ENCODE results near the gene CRIP2. TPM values are rescaled to one million over a fixed set of nuclear protein-coding genes. Genes with fewer than 3 reads are reported as not detected.

The CRIP2 gene
- total and polyA plus RNA-seq, 9 of the 15 experiments (the other 6 are each of a cell fraction or from before 2014, with no cell fraction given), result 0.18 to 2.0 (median 0.69) TPM; not detected in 1

DNA sequence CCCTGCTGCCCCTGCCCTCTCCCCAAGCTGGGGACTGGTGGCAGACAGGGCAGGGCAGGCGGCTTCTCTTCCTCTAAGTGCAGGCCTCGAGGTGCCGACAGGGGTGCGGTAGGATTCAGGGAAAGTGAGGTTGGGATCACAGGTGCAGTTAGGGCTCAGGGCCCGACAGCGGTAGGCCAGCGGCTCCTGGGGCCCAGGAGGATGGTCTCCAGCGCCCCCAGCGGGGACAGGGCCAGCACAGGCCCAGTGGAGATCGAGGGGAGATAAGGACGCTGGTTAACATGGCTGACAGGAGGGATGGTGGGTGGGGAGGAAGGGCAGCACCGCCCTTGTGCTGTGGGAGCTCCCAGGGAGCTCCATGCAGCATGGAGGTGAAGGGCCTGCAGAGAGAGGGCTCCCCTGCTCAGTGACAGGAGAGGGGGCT is 11.1 kb downstream of the CRIP2 start (continued):
- TF ChIP-seq XRCC5 (IDR thresholded peaks at IDR 0.05; ENCODE audit: low read depth, low read length) (0 out of 2 replicates have a peak, but pooled peaks have one; percentile 34), RAD21 (CRISPR knock-in tag; conservative IDR thresholded peaks at IDR 0.05 in 1 of 2, IDR thresholded peaks at IDR 0.05 in 1 of 2) (peak in 1 of 2 experiments; percentile 52; a peak in 2 of 4 replicates)
- TF ChIP-seq, protein P1, sequence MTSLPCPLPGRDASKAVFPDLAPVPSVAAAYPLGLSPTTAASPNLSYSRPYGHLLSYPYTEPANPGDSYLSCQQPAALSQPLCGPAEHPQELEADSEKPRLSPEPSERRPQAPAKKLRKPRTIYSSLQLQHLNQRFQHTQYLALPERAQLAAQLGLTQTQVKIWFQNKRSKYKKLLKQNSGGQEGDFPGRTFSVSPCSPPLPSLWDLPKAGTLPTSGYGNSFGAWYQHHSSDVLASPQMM (CRISPR knock-in tag; IDR thresholded peaks at IDR 0.05), result no peak

DNA sequence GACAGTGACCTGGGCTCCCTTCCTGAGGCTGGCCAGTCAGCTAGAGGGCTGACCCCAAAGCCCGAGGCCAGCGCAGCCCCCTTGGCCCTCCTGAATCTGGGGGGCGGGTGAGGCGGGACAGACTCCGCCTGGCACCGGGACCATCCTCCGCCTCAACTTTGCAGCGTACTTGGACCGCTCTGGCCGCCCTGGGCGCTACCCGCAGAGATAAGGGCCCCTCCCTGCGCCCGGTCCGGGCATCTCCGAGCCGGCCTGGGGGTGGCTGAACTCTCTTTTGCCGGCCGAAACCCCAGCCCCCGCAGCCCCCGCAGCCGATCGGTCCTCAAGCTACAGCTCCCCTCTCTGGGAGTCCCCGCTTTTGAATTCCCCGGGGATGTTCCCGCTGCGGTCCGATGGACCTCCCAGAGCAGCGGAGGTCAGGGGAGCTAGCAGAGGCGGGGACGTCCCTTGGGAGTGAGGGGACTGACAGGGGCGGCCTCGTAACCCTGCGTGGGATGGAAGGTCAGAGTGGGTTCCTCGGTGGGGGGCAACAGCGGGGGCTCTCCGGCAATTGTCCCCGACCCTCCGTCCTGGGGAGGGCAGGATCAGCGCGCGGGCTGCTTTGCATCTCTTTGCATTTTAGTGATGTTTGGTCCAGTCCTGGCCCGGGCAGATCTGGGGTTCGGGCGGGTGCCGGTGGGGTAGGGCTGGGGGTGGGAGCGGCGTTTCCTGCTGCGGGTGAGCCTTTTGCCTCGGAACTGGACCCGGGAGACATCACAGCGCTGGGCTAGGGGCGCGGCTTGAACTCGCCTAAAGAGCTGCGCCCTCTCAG is 11.7 kb downstream of the CRIP2 start, which contains the start of gene CRIP1:
CRIP1 (plus strand) TSS at position 724 of the 811 bp plus-strand sequence. CDS start 374 bp downstream, outside the sequence.
- CTCF ChIA-PET (ENCODE audit: low intra/inter-chr PET ratio), result no interaction called here
- intact Hi-C loops (cut with micrococcal nuclease) (loop anchor here (5.0 kb wide), 1 partner anchor 39 kb away; no protein-coding TSS in a partner anchor), in situ Hi-C loops (cut with MboI) (loop anchor here (5.0 kb wide), 1 partner anchor 114 kb away; no protein-coding TSS in a partner anchor)
- Histone ChIP-seq H4K20me1 (replicated peaks; ENCODE audit: control insufficient read depth, insufficient read depth, low read length) (no peaks in the 10 kb centered on the region), H3K4me2 (ENCODE audit: insufficient read depth, low read length) (no peak within 1 kb of the TSS), H3K9me3 (replicated peaks; ENCODE audit: control insufficient read depth, insufficient read depth, low read depth, low read length) (no peaks in the 10 kb centered on the region), H3K27ac (ENCODE audit: extremely low read depth, low read depth, low read length) (no peak within 1 kb of the TSS), H2AFZ (ENCODE audit: low read depth, low read length) (peak within 1 kb of the TSS; percentile 55; the same call in 1 of the 2 replicates), H3K4me3 (no peak within 1 kb of the TSS), H3K36me3 (ENCODE audit: control insufficient read depth, insufficient read depth, low read length) (no peaks in the 10 kb centered on the region), H3K4me1 (replicated peaks in 1 of 2; ENCODE audit: control insufficient read depth in 2 of 2, insufficient read depth in 2 of 2, low read length in 2 of 2) (peaks cover 12 to 91% of the 10 kb centered on the region in 2 experiments), H3K79me2 (ENCODE audit: control insufficient read depth, insufficient read depth, low read length) (no peaks in the 10 kb centered on the region), H3K27me3 (ENCODE audit: control insufficient read depth in 2 of 2, insufficient read depth in 2 of 2, low read length in 2 of 2) (no peaks in the 10 kb centered on the region), H3K9ac (ENCODE audit: insufficient read depth in 1 of 2, low read depth in 2 of 2, low read length in 2 of 2) (peak within 1 kb of the TSS in 1 of 2 experiments; percentile 83; a peak in 2 of 4 replicates), H3K9me1 (ENCODE audit: control insufficient read depth, insufficient read depth, low read length) (no peaks in the 10 kb centered on the region)
- FAIRE-seq (no peak), ATAC-seq (no peak), DNase-seq (ENCODE audit: extremely low read depth in 1 of 4, low spot score in 3 of 4) (no peak)
- POLR2A ChIA-PET, result interaction anchor here (1.0 kb wide), 1 partner anchor 89 kb away, joined by 3 read pairs; no protein-coding TSS in a partner anchor
- BruUV-seq (replicated peaks), result no TSS peak
- TF ChIP-seq, protein P2, sequence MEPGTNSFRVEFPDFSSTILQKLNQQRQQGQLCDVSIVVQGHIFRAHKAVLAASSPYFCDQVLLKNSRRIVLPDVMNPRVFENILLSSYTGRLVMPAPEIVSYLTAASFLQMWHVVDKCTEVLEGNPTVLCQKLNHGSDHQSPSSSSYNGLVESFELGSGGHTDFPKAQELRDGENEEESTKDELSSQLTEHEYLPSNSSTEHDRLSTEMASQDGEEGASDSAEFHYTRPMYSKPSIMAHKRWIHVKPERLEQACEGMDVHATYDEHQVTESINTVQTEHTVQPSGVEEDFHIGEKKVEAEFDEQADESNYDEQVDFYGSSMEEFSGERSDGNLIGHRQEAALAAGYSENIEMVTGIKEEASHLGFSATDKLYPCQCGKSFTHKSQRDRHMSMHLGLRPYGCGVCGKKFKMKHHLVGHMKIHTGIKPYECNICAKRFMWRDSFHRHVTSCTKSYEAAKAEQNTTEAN (CRISPR knock-in tag; IDR thresholded peaks at IDR 0.05), result no peak
- TF ChIP-seq SMAD3 (CRISPR knock-in tag; conservative IDR thresholded peaks at IDR 0.05), result no peak
- 0 out of 2 replicates have a peak, but pooled peaks have one; percentile 9 for TF ChIP-seq RBFOX2 (IDR thresholded peaks at IDR 0.05; ENCODE audit: low read depth, low read length)
- 0 out of 2 replicates have a peak, but pooled peaks have one; percentile 2 for TF ChIP-seq POLR2G (IDR thresholded peaks at IDR 0.05; ENCODE audit: low read depth, low read length)
- WGBS (ENCODE audit: insufficient coverage, low coverage, missing lambda C conversion rate), result 100% methylated on average over 2 of the region's 56 CpGs
